Neural cell (in vitro differentiated cells): Measurements from ENCODE around the gene MERTK. TPM values are rescaled to one million over a fixed set of nuclear protein-coding genes. Genes with fewer than 3 reads are reported as not detected.

Source experiments
- H2AFZ ChIP-seq: fragments of 200-600, 300-800 bp; sonication (generic), shearing (Covaris generic); 2 replicates; pipeline ENCODE4 v1.6.0; 2014; ENCODE audit warnings: low read depth, mild to moderate bottlenecking, antibody characterized with exemption, low read length, moderate library complexity
- H3F3A ChIP-seq: fragments of 200-600 bp; shearing (Covaris generic); 2 replicates; pipeline ENCODE4 v1.6.1; 2016; ENCODE audit warnings: mild to moderate bottlenecking, moderate library complexity, mixed read lengths, antibody characterized with exemption, low read length; ENCODE audit not compliant: insufficient read depth, poor library complexity, severe bottlenecking
- H3K27ac ChIP-seq: fragments of 200-600, 300-800 bp; sonication (generic), shearing (Covaris generic); 2 replicates; pipeline ENCODE4 v1.5.1; 2014; ENCODE audit warnings: mild to moderate bottlenecking, low read length, moderate library complexity
- H3K27me3 ChIP-seq: fragments of 300-800, 200-600 bp; sonication (generic), shearing (Covaris generic); 2 replicates; pipeline ENCODE4 v1.6.0; 2014; ENCODE audit warnings: mild to moderate bottlenecking, low read depth, low read length, moderate library complexity; ENCODE audit not compliant: insufficient read depth
- H3K36me3 ChIP-seq: fragments of 300-800, 200-600 bp; sonication (generic), shearing (Covaris generic); 2 replicates; pipeline ENCODE4 v1.5.1; 2014; ENCODE audit warnings: mild to moderate bottlenecking, antibody characterized with exemption, low read length, moderate library complexity; ENCODE audit not compliant: insufficient read depth
- H3K4me2 ChIP-seq: fragments of 300-800, 200-600 bp; sonication (generic), shearing (Covaris generic); 2 replicates; pipeline ENCODE4 v1.6.0; 2014; ENCODE audit warnings: mild to moderate bottlenecking, low read length
- H3K4me3 ChIP-seq: fragments of 300-800, 200-600 bp; sonication (generic), shearing (Covaris generic); 2 replicates; pipeline ENCODE4 v1.5.1; 2014; ENCODE audit warnings: mild to moderate bottlenecking, low read length, moderate library complexity
- H3K79me2 ChIP-seq: fragments of 200-600 bp; shearing (Covaris generic); replicated peaks from 2 replicates; pipeline ENCODE4 v1.6.0; 2014; ENCODE audit warnings: mild to moderate bottlenecking, low read length, moderate library complexity; ENCODE audit not compliant: insufficient read depth
- H3K9ac ChIP-seq: fragments of 300-800, 200-600 bp; sonication (generic), shearing (Covaris generic); 2 replicates; pipeline ENCODE4 v1.6.1; 2016; ENCODE audit warnings: mild to moderate bottlenecking, low read length, mixed read lengths
- H3K9me2 ChIP-seq: fragments of 200-600 bp; shearing (Covaris generic); 2 replicates; pipeline ENCODE4 v1.6.1; 2016; ENCODE audit warnings: mild to moderate bottlenecking, low read length, mixed read lengths; ENCODE audit not compliant: insufficient read depth
- H3K9me3 ChIP-seq: fragments of 200-600, 300-800 bp; sonication (generic), shearing (Covaris generic); 2 replicates; pipeline ENCODE4 v1.6.1; 2016; ENCODE audit warnings: mild to moderate bottlenecking, mixed run types, low read length, moderate library complexity, mixed read lengths
- H4K20me1 ChIP-seq: fragments of 200-600 bp; shearing (Covaris generic); 2 replicates; pipeline ENCODE4 v1.6.1; 2016; ENCODE audit warnings: mild to moderate bottlenecking, mixed run types; ENCODE audit not compliant: insufficient read depth
- EP300 ChIP-seq: fragments of 450-650 bp; conservative IDR thresholded peaks from 2 replicates; pipeline ENCODE4 v1.6.1; 2014; ENCODE audit warnings: antibody characterized with exemption, mild to moderate bottlenecking, moderate library complexity; ENCODE audit not compliant: poor library complexity, severe bottlenecking
- EZH2 ChIP-seq: fragments of 200-600, 300-800 bp; shearing (Covaris generic), sonication (generic); IDR thresholded peaks from 2 replicates; pipeline ENCODE4 v1.6.1; 2014; ENCODE audit warnings: antibody characterized with exemption, low read length, borderline replicate concordance, mild to moderate bottlenecking; ENCODE audit not compliant: insufficient read depth, poor library complexity, severe bottlenecking
- MXI1 ChIP-seq: fragments of 450-650 bp; conservative IDR thresholded peaks from 2 replicates; pipeline ENCODE4 v1.6.1; 2014; ENCODE audit warnings: antibody characterized with exemption, mild to moderate bottlenecking; ENCODE audit not compliant: poor library complexity, severe bottlenecking
- POLR2AphosphoS5 ChIP-seq: IDR thresholded peaks from 2 replicates; pipeline ENCODE4 v1.6.1; 2012
- RAD21 ChIP-seq: fragments of 450-650 bp; conservative IDR thresholded peaks from 2 replicates; pipeline ENCODE4 v1.6.1; 2014; ENCODE audit warnings: antibody characterized with exemption, mild to moderate bottlenecking, moderate library complexity
- REST ChIP-seq: IDR thresholded peaks from 2 replicates; pipeline ENCODE4 v1.6.1; 2012; ENCODE audit warnings: borderline replicate concordance
- SMC3 ChIP-seq: fragments of 450-650 bp; conservative IDR thresholded peaks from 2 replicates; pipeline ENCODE4 v1.6.1; 2014; ENCODE audit warnings: antibody characterized with exemption, mild to moderate bottlenecking, moderate library complexity; ENCODE audit not compliant: poor library complexity
- TAF1 ChIP-seq: IDR thresholded peaks from 2 replicates; pipeline ENCODE4 v1.6.1; 2012; ENCODE audit warnings: low read depth
- polyA plus RNA-seq: library from polyadenylated mRNA; depleted of rRNA; stranded (reverse); fragments of >200 nt; gene quantifications from 2 replicates; pipeline ENCODE4 v1.2.3, GENCODE V29; 2014
- TF ChIP-seq, protein P1 (sequence below): fragments of 450-650 bp; IDR thresholded peaks from 2 replicates; pipeline ENCODE4 v1.5.1; 2014; ENCODE audit warnings: antibody characterized with exemption, mild to moderate bottlenecking, moderate library complexity; ENCODE audit not compliant: poor library complexity, severe bottlenecking

The MERTK gene
- polyA plus RNA-seq, 1 donor from 2014 or later: 0.53 TPM

GRCh38 chr2:112055730-112056625 is 157.6 kb downstream of the MERTK start:
- no peaks in the 10 kb centered on the region for H4K20me1 ChIP-seq
- H3K4me2 ChIP-seq: peak overlapping the region; percentile 47
- no peaks in the 10 kb centered on the region for H3K79me2 ChIP-seq
- peak overlapping the region; percentile 76 for H2AFZ ChIP-seq
- H3F3A ChIP-seq: peaks cover 7% of the 10 kb centered on the region
- no peaks in the 10 kb centered on the region for H3K27me3 ChIP-seq
- peak overlapping the region; percentile 83 for H3K9ac ChIP-seq
- H3K9me3 ChIP-seq: no peaks in the 10 kb centered on the region
- peak overlapping the region; percentile 77 for H3K27ac ChIP-seq
- no peaks in the 10 kb centered on the region for H3K36me3 ChIP-seq
- H3K4me3 ChIP-seq: peak overlapping the region; percentile 95
- TF ChIP-seq SMC3 (no peak), MXI1 (no peak), RAD21 (no peak), POLR2AphosphoS5 (no peak), TAF1 (no peak)
- TF ChIP-seq, protein P1, sequence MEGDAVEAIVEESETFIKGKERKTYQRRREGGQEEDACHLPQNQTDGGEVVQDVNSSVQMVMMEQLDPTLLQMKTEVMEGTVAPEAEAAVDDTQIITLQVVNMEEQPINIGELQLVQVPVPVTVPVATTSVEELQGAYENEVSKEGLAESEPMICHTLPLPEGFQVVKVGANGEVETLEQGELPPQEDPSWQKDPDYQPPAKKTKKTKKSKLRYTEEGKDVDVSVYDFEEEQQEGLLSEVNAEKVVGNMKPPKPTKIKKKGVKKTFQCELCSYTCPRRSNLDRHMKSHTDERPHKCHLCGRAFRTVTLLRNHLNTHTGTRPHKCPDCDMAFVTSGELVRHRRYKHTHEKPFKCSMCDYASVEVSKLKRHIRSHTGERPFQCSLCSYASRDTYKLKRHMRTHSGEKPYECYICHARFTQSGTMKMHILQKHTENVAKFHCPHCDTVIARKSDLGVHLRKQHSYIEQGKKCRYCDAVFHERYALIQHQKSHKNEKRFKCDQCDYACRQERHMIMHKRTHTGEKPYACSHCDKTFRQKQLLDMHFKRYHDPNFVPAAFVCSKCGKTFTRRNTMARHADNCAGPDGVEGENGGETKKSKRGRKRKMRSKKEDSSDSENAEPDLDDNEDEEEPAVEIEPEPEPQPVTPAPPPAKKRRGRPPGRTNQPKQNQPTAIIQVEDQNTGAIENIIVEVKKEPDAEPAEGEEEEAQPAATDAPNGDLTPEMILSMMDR: no peak
- no peaks in the 10 kb centered on the region for H3K9me2 ChIP-seq

GRCh38 chr2:112056626-112056987 is 158.2 kb downstream of the MERTK start:
- Histone ChIP-seq H4K20me1 (no peaks in the 10 kb centered on the region), H3K79me2 (no peaks in the 10 kb centered on the region), H3K9ac (no peak overlapping the region), H3F3A (peaks cover 7% of the 10 kb centered on the region), H3K27ac (no peak overlapping the region), H3K4me2 (no peak overlapping the region), H3K27me3 (no peaks in the 10 kb centered on the region), H3K36me3 (no peaks in the 10 kb centered on the region), H3K9me2 (no peaks in the 10 kb centered on the region), H3K4me3 (peak overlapping the region; percentile 95), H2AFZ (no peak overlapping the region), H3K9me3 (no peaks in the 10 kb centered on the region)
- no peak for TF ChIP-seq EP300
- no peak for TF ChIP-seq POLR2AphosphoS5
- TF ChIP-seq SMC3: no peak
- TF ChIP-seq REST: no peak
- no peak for TF ChIP-seq EZH2
- TF ChIP-seq TAF1: no peak
- TF ChIP-seq RAD21: no peak
- TF ChIP-seq, protein P1: no peak
- TF ChIP-seq MXI1: no peak
